K562 (cell line): ENCODE measurements around the gene SLC35E1. TPM values are rescaled to one million over a fixed set of nuclear protein-coding genes. Genes with fewer than 3 reads are reported as not detected.

ENCODE experiments used
- DACH1 ChIP-seq: fragments of 450-650 bp; IDR thresholded peaks from 2 replicates; pipeline ENCODE4 v1.6.1; 2018; ENCODE audit not compliant: partially characterized antibody
- EGR1 ChIP-seq: fragments of 450-650 bp; conservative IDR thresholded peaks from 2 replicates; pipeline ENCODE4 v1.6.1; 2017; ENCODE audit warnings: mild to moderate bottlenecking
- EP300 ChIP-seq: IDR thresholded peaks from 2 replicates; pipeline ENCODE4 v1.6.1; 2012; ENCODE audit warnings: low read length, improper control_type of control experiment
- HIVEP1 ChIP-seq: fragments of 250-450 bp; sonication (Bioruptor Pico); IDR thresholded peaks from 2 replicates; pipeline ENCODE4 v1.4.0; 2020; ENCODE audit warnings: mild to moderate bottlenecking
- L3MBTL2 ChIP-seq: fragments of 450-650 bp; IDR thresholded peaks from 2 replicates; pipeline ENCODE4 v1.6.1; 2016; ENCODE audit warnings: mild to moderate bottlenecking, moderate library complexity
- MGA ChIP-seq: fragments of 450-650 bp; IDR thresholded peaks from 2 replicates; pipeline ENCODE4 v1.6.1; 2016; ENCODE audit warnings: mild to moderate bottlenecking, moderate library complexity
- NEUROD1 ChIP-seq: fragments of 150-350 bp; IDR thresholded peaks from 2 replicates; pipeline ENCODE4 v1.6.1; 2014; ENCODE audit warnings: borderline replicate concordance, low read length, low read depth; ENCODE audit not compliant: partially characterized antibody
- PCBP2 ChIP-seq: fragments of 200-400 bp; formaldehyde crosslinking; IDR thresholded peaks from 2 replicates; pipeline ENCODE4 v1.6.1; 2018; ENCODE audit warnings: low read length, low read depth, mild to moderate bottlenecking, moderate library complexity; ENCODE audit not compliant: poor library complexity, severe bottlenecking
- PHB2 ChIP-seq: fragments of 450-650 bp; IDR thresholded peaks from 2 replicates; pipeline ENCODE4 v1.6.1; 2017; ENCODE audit warnings: low read depth
- SIX5 ChIP-seq, 2 experiments: IDR thresholded peaks; 2 replicates each; pipeline ENCODE4 v1.6.1; 2011; ENCODE audit warnings: low read length in 2 of 2, borderline replicate concordance in 1 of 2, low read depth in 1 of 2, mild to moderate bottlenecking in 1 of 2, moderate library complexity in 1 of 2; ENCODE audit not compliant: insufficient read depth in 1 of 2
- SREBF2 ChIP-seq: sonication (generic); formaldehyde crosslinking; IDR thresholded peaks from 2 replicates; pipeline ENCODE4 v1.4.0; 2020; ENCODE audit warnings: mild to moderate bottlenecking, missing genetic modification reagents
- TEAD4 ChIP-seq, 2 experiments: sonication (generic) in 1 of 2; formaldehyde crosslinking in 1 of 2; IDR thresholded peaks; 2 replicates each; pipeline versions ENCODE4 v1.6.1 to v1.8.0; 2012 to 2022; ENCODE audit warnings: borderline replicate concordance in 1 of 2, inconsistent platforms in 1 of 2, low read length in 1 of 2, mild to moderate bottlenecking in 1 of 2, missing genetic modification reagents in 1 of 2
- U2AF2 ChIP-seq: fragments of 200-400 bp; formaldehyde crosslinking; optimal IDR thresholded peaks from 2 replicates; pipeline ENCODE3; 2017; ENCODE audit warnings: low read depth, mild to moderate bottlenecking, low read length
- WHSC1 ChIP-seq: IDR thresholded peaks from one replicate; pipeline ENCODE4 v1.6.1; 2012; ENCODE audit warnings: low read length, control low read depth, inconsistent platforms
- XRCC3 ChIP-seq: fragments of 450-650 bp; IDR thresholded peaks from 2 replicates; pipeline ENCODE4 v1.6.1; 2017; ENCODE audit warnings: mild to moderate bottlenecking, moderate library complexity
- ZNF23 ChIP-seq: fragments of 250-450 bp; sonication (Bioruptor Pico); IDR thresholded peaks from 2 replicates; pipeline ENCODE4 v1.4.0; 2020; ENCODE audit warnings: mild to moderate bottlenecking
- ZNF589 ChIP-seq: fragments of 200-800 bp; sonication (Bioruptor generic); IDR thresholded peaks from 2 replicates; pipeline ENCODE4 v1.6.1; 2016; ENCODE audit warnings: low read depth, missing genetic modification characterization, missing compliant biosample characterization
- ZNF717 ChIP-seq: fragments of 250-450 bp; sonication (Bioruptor Pico); IDR thresholded peaks from 2 replicates; pipeline ENCODE4 v1.5.0; 2021
- polyA plus RNA-seq, 8 experiments: library from polyadenylated mRNA; depleted of rRNA in 4 of 8; stranded (reverse) in 5 of 8; unstranded in 3 of 8; fragments of >200 nt; fragmentation: Nextera tagmentation in 2 of 8; fragmentation: Illumina TruSeq in 1 of 8; extraction: Ambion mirVana in 2 of 8; extraction: Trizol in 1 of 8; gene quantifications; 2 replicates each; pipeline versions ENCODE4 v1.2.1 to v1.2.3, GENCODE V29; 2011 to 2014; ENCODE audit warnings: inconsistent platforms in 1 of 8, missing spikeins in 1 of 8
- total RNA-seq, 7 experiments: library from RNA; depleted of rRNA in 6 of 7; stranded (reverse); fragments of >200 nt in 6 of 7; fragmentation: Illumina TruSeq in 2 of 7; extraction: Trizol in 2 of 7; gene quantifications; 2 replicates each; pipeline versions ENCODE4 v1.2.1 to v1.2.3, GENCODE V29; 2011 to 2021; ENCODE audit warnings: low replicate concordance in 1 of 7

Gene SLC35E1
- total and polyA plus RNA-seq, 9 of the 15 experiments (the other 6 are each of a cell fraction or from before 2014, with no cell fraction given) = 15.0 to 40.1 (median 25.7) TPM

- no peak for TF ChIP-seq ZNF23 (CRISPR knock-in tag)
- no peak for TF ChIP-seq PHB2
- peak; percentile 76; the same call in 1 of the 2 replicates for TF ChIP-seq L3MBTL2
- no peak for TF ChIP-seq U2AF2
- TF ChIP-seq EP300 = 0 out of 2 replicates have a peak, but pooled peaks have one; percentile 33
- TF ChIP-seq MGA = peak; percentile 85
- peak; percentile 65; the same call in 1 of the 2 replicates for TF ChIP-seq EGR1
- no peak for TF ChIP-seq NEUROD1
- TF ChIP-seq TEAD4 (IDR thresholded peaks at IDR 0.05; ENCODE audit: low read length) = no peak
- no peak for TF ChIP-seq TEAD4 (CRISPR knock-in tag; IDR thresholded peaks at IDR 0.05; ENCODE audit: borderline replicate concordance)
- TF ChIP-seq DACH1 = no peak
- no peak for TF ChIP-seq SIX5 (IDR thresholded peaks at IDR 0.05; ENCODE audit: borderline replicate concordance in 1 of 2, insufficient read depth in 1 of 2, low read depth in 1 of 2, low read length in 2 of 2)
- TF ChIP-seq ZNF589 = no peak
- TF ChIP-seq XRCC3 = no peak
- no peak for TF ChIP-seq WHSC1
- no peak for TF ChIP-seq ZNF717 (CRISPR knock-in tag)
- TF ChIP-seq SREBF2 (CRISPR knock-in tag) = no peak
- TF ChIP-seq HIVEP1 (CRISPR knock-in tag) = no peak
- TF ChIP-seq PCBP2 = no peak
These were observed 9.1 kb upstream of the SLC35E1 start (continued) for GRCh38 chr19:16581145-16581970.
